GM12878 (cell line): ENCODE measurements around the gene SHISA2. TPM values are rescaled to one million over a fixed set of nuclear protein-coding genes. Genes with fewer than 3 reads are reported as not detected.

Source experiments
- ATAC-seq: fragments of 200-7000 bp; cut with Tn5 transposase; 3 replicates; pipeline ENCODE4 v1.9.1; 2020; ENCODE audit warnings: mild to moderate bottlenecking, moderate library complexity
- BruUV-seq: library from RNA; stranded (reverse); fragments of 400-500 nt; replicated peaks from 2 replicates; lab custom pipeline; 2021; lab: Mats Ljungman, UMichigan
- CTCF ChIA-PET: fragments of 300-600 bp; sonication (Branson Sonifier 250); formaldehyde crosslinking; extraction: SDS; loops from one replicate; lab custom pipeline; 2021; ENCODE audit warnings: inconsistent platforms; lab: Yijun Ruan, JAX
- POLR2A ChIA-PET: fragments of 350-600 bp; formaldehyde crosslinking; extraction: SDS; loops from one replicate; lab custom pipeline; 2021; ENCODE audit warnings: inconsistent platforms; lab: Charles Lee
- RAD21 ChIA-PET: fragments of 300-600 bp; sonication (Branson Sonifier 250); formaldehyde crosslinking; loops from one replicate; lab custom pipeline; 2023; ENCODE audit warnings: antibody characterized with exemption; ENCODE audit not compliant: unreplicated experiment; lab: Charles Lee
- SMC1A ChIA-PET: fragments of 300-600 bp; sonication (Branson Sonifier 250); formaldehyde crosslinking; loops from one replicate; lab custom pipeline; 2023; ENCODE audit not compliant: unreplicated experiment, uncharacterized antibody; lab: Charles Lee
- DNase-seq: peaks from one replicate; pipeline ENCODE4 v3.0.0-alpha.2; 2011; ENCODE audit warnings: low read depth, low spot score
- FAIRE-seq: peaks from 3 replicates; lab custom pipeline; 2011; peaks lifted over from hg19 to GRCh38; lab: Jason Lieb, UNC
- H2AFZ ChIP-seq: 2 replicates; pipeline ENCODE4 v1.6.0; 2011; ENCODE audit warnings: low read depth, low read length, control low read depth; ENCODE audit not compliant: control insufficient read depth
- H3K27ac ChIP-seq: 2 replicates; pipeline ENCODE4 v1.5.1; 2011; ENCODE audit warnings: control low read depth; ENCODE audit not compliant: control insufficient read depth, insufficient read depth
- H3K27me3 ChIP-seq, 2 experiments: replicated peaks in 1 of 2; 2 replicates each; pipeline versions ENCODE4 v1.6.0 to v1.6.1; 2011; ENCODE audit warnings: low read length in 1 of 2; ENCODE audit not compliant: control insufficient read depth in 2 of 2, insufficient read depth in 2 of 2
- H3K36me3 ChIP-seq, 2 experiments: 2 replicates each; pipeline ENCODE4 v1.5.1; 2011; ENCODE audit warnings: low read length in 1 of 2; ENCODE audit not compliant: control insufficient read depth in 2 of 2, insufficient read depth in 2 of 2
- H3K4me1 ChIP-seq: 2 replicates; pipeline ENCODE4 v1.6.1; 2011; ENCODE audit warnings: mild to moderate bottlenecking, low read length, moderate library complexity, mixed read lengths; ENCODE audit not compliant: control insufficient read depth, insufficient read depth
- H3K4me2 ChIP-seq: 2 replicates; pipeline ENCODE4 v1.6.0; 2011; ENCODE audit warnings: control low read depth; ENCODE audit not compliant: control insufficient read depth, insufficient read depth
- H3K4me3 ChIP-seq: fragments of 200-600 bp; sonication (generic); 2 replicates; pipeline ENCODE4 v1.5.1; 2016
- H3K79me2 ChIP-seq: 2 replicates; pipeline ENCODE4 v1.6.0; 2011; ENCODE audit warnings: low read length; ENCODE audit not compliant: control insufficient read depth, insufficient read depth
- H3K9ac ChIP-seq: 2 replicates; pipeline ENCODE4 v1.8.0; 2011; ENCODE audit warnings: low read length, control low read depth, mixed read lengths; ENCODE audit not compliant: control insufficient read depth, insufficient read depth
- H3K9me3 ChIP-seq: replicated peaks from 3 replicates; pipeline ENCODE4 v1.5.1; 2011; ENCODE audit warnings: mild to moderate bottlenecking, low read length; ENCODE audit not compliant: control insufficient read depth, insufficient read depth
- H4K20me1 ChIP-seq: 2 replicates; pipeline ENCODE4 v1.6.0; 2011; ENCODE audit not compliant: control insufficient read depth, insufficient read depth
- BHLHE40 ChIP-seq, 2 experiments: fragments of 450-650 bp in 1 of 2; IDR thresholded peaks; 2 replicates each; pipeline ENCODE4 v1.6.1; 2011 to 2017; ENCODE audit warnings: low read depth in 2 of 2, borderline replicate concordance in 1 of 2, improper control_type of control experiment in 1 of 2, low read length in 1 of 2, mild to moderate bottlenecking in 1 of 2
- FOS ChIP-seq: IDR thresholded peaks from 3 replicates; pipeline ENCODE4 v1.6.1; 2011; ENCODE audit warnings: borderline replicate concordance; ENCODE audit not compliant: insufficient read length; ENCODE audit errors: extremely low read depth
- NFYB ChIP-seq: IDR thresholded peaks from 2 replicates; pipeline ENCODE4 v1.6.1; 2011; ENCODE audit warnings: low read depth, mild to moderate bottlenecking, low read length, improper control_type of control experiment, moderate library complexity; ENCODE audit not compliant: insufficient read depth
- NKRF ChIP-seq: fragments of 450-650 bp; conservative IDR thresholded peaks from 2 replicates; pipeline ENCODE4 v1.6.1; 2017; ENCODE audit warnings: mild to moderate bottlenecking, moderate library complexity
- POU2F2 ChIP-seq: IDR thresholded peaks from 3 replicates; pipeline ENCODE4 v1.6.1; 2011; ENCODE audit warnings: low read depth, mild to moderate bottlenecking, low read length, borderline replicate concordance
- RCOR1 ChIP-seq: conservative IDR thresholded peaks from 2 replicates; pipeline ENCODE4 v1.6.1; 2012; ENCODE audit warnings: low read depth, low read length, improper control_type of control experiment
- SP1 ChIP-seq: IDR thresholded peaks from one replicate; pipeline ENCODE4 v1.6.1; 2011; ENCODE audit warnings: low read depth, low read length
- STAT1 ChIP-seq: fragments of 450-650 bp; conservative IDR thresholded peaks from 2 replicates; pipeline ENCODE4 v1.6.1; 2014; ENCODE audit warnings: antibody characterized with exemption, mild to moderate bottlenecking
- ZNF207 ChIP-seq: fragments of 450-650 bp; IDR thresholded peaks from 2 replicates; pipeline ENCODE4 v1.6.1; 2014; ENCODE audit warnings: antibody characterized with exemption, mild to moderate bottlenecking, borderline replicate concordance
- ZNF687 ChIP-seq: fragments of 450-650 bp; IDR thresholded peaks from 2 replicates; pipeline ENCODE4 v1.6.1; 2017; ENCODE audit warnings: mild to moderate bottlenecking, moderate library complexity
- WGBS: methylation state at CpG from one replicate; pipeline ENCODE4 v1.1.6; 2016; ENCODE audit warnings: low lambda C conversion rate; ENCODE audit not compliant: insufficient replicate concordance, insufficient coverage; ENCODE audit errors: missing lambda C conversion rate; 5-methylcytosine and 5-hydroxymethylcytosine counted together
- in situ Hi-C: fragments of 300-500 bp; cut with MboI; formaldehyde crosslinking; loops from 9 replicates; pipeline ENCODE4 v1.14.3; 2018; ENCODE audit warnings: mixed read lengths
- intact Hi-C: fragments of 100-400 bp; cut with micrococcal nuclease; formaldehyde crosslinking; loops from one replicate; pipeline ENCODE4 v1.14.2; 2022; ENCODE audit not compliant: unreplicated experiment
- polyA plus RNA-seq, 11 experiments: library from polyadenylated mRNA; depleted of rRNA in 4 of 11; unstranded in 6 of 11; stranded (reverse) in 5 of 11; fragments of >200 nt; fragmentation: Nextera tagmentation in 4 of 11; fragmentation: Illumina TruSeq in 1 of 11; extraction: Ambion mirVana in 4 of 11; extraction: Trizol in 1 of 11; gene quantifications; 1 replicate in 1 of 11; 2 replicates in 10 of 11; pipeline versions ENCODE4 v1.2.1 to v1.2.3, GENCODE V29; 2011 to 2016; ENCODE audit warnings: inconsistent platforms in 2 of 11, missing spikeins in 2 of 11, low read depth in 1 of 11
- total RNA-seq, 4 experiments: library from RNA; depleted of rRNA in 3 of 4; stranded (reverse); fragments of >200 nt in 3 of 4; fragmentation: Illumina TruSeq in 1 of 4; extraction: Trizol in 1 of 4; gene quantifications; 2 replicates each; pipeline versions ENCODE4 v1.2.1 to v1.2.3, GENCODE V29; 2013 to 2021
- TF ChIP-seq, protein P1 (sequence below): fragments of 450-650 bp; IDR thresholded peaks from 2 replicates; pipeline ENCODE4 v1.6.1; 2018; ENCODE audit warnings: borderline replicate concordance, mild to moderate bottlenecking; ENCODE audit not compliant: partially characterized antibody

Gene SHISA2
- total and polyA plus RNA-seq, 10 of the 15 experiments (the other 5 are each of a cell fraction or from before 2014, with no cell fraction given) = 0.04 to 0.08 TPM; not detected in 8

DNA sequence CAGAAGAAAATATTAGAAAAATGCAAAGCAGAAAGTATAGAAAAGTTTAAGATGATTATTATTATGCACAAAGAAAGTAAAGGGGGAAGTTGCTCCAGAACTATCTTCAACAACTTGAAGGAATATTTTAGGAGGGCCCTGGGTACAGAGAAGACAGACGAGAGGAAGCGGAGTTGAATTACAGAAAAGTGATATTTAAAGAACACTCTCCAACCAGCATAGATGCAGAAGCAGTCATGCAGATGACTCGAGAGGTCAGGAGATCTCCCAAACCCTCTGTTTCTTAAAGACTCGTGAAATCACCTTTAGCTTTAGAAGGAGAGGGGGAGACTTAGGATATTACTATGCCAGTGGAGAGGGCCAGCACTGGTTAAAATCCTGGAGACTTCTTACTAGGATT, 8.5 kb upstream of the SHISA2 start (continued):
- TF ChIP-seq NKRF (no peak), NFYB (no peak)

- no peak for DNase-seq
- Histone ChIP-seq H3K36me3 (no peaks in the 10 kb centered on the region), H3K9ac (no peak overlapping the region), H3K4me2 (no peak overlapping the region), H4K20me1 (no peaks in the 10 kb centered on the region), H3K79me2 (no peaks in the 10 kb centered on the region), H3K4me1 (no peaks in the 10 kb centered on the region), H2AFZ (no peak overlapping the region), H3K9me3 (no peaks in the 10 kb centered on the region), H3K27ac (no peak overlapping the region), H3K27me3 (peaks cover 0 to 4% of the 10 kb centered on the region in 2 experiments; a peak in 1 of 4 replicates), H3K4me3 (no peak overlapping the region)
- WGBS = 3% methylated on average over 6 of the region's 6 CpGs
- no peak for ATAC-seq
- FAIRE-seq = no peak
- BruUV-seq = no TSS peak
- RAD21 ChIA-PET = no interaction called here
- intact Hi-C loops = no loop called here
- CTCF ChIA-PET = interaction anchor here (1.2 kb wide), 1 partner anchor 484 kb away, joined by 4 read pairs; no protein-coding TSS in a partner anchor
- in situ Hi-C loops = no loop called here
- SMC1A ChIA-PET = interaction anchor here (0.7 to 1.1 kb wide), 2 partner anchors 16 to 28 kb away, joined by 3 read pairs; no protein-coding TSS in a partner anchor
- POLR2A ChIA-PET = no interaction called here
- TF ChIP-seq, protein P1, sequence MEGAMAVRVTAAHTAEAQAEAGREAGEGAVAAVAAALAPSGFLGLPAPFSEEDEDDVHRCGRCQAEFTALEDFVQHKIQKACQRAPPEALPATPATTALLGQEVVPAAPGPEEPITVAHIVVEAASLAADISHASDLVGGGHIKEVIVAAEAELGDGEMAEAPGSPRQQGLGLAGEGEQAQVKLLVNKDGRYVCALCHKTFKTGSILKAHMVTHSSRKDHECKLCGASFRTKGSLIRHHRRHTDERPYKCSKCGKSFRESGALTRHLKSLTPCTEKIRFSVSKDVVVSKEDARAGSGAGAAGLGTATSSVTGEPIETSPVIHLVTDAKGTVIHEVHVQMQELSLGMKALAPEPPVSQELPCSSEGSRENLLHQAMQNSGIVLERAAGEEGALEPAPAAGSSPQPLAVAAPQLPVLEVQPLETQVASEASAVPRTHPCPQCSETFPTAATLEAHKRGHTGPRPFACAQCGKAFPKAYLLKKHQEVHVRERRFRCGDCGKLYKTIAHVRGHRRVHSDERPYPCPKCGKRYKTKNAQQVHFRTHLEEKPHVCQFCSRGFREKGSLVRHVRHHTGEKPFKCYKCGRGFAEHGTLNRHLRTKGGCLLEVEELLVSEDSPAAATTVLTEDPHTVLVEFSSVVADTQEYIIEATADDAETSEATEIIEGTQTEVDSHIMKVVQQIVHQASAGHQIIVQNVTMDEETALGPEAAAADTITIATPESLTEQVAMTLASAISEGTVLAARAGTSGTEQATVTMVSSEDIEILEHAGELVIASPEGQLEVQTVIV = no peak
- TF ChIP-seq POU2F2 = no peak
- TF ChIP-seq RCOR1 = no peak
- TF ChIP-seq FOS = no peak
- TF ChIP-seq BHLHE40 (IDR thresholded peaks at IDR 0.05; ENCODE audit: borderline replicate concordance in 1 of 2, low read depth in 2 of 2, low read length in 1 of 2) = no peak
- TF ChIP-seq ZNF207 = no peak
- no peak for TF ChIP-seq STAT1
- TF ChIP-seq ZNF687 = no peak
- TF ChIP-seq SP1 = no peak
Measured at GRCh38 chr13:26058704-26059103, 6.9 kb upstream of the SHISA2 start.
